AG04450 (cell line): ENCODE results near the gene NCR3LG1. TPM values are rescaled to one million over a fixed set of nuclear protein-coding genes. Genes with fewer than 3 reads are reported as not detected.

ENCODE experiments used
- CTCF ChIA-PET: fragments of 300-600, 350-600 bp; formaldehyde crosslinking; extraction: SDS; loops from one replicate; lab custom pipeline; 2022; ENCODE audit warnings: antibody characterized with exemption, inconsistent platforms; lab: Charles Lee
- POLR2A ChIA-PET: fragments of 350-600 bp; formaldehyde crosslinking; extraction: SDS; loops from one replicate; lab custom pipeline; 2021; ENCODE audit warnings: antibody characterized with exemption, inconsistent platforms; lab: Yijun Ruan, JAX
- DNase-seq: peaks from one replicate; pipeline ENCODE4 v3.0.0-alpha.2; 2011; ENCODE audit warnings: low read depth, low spot score
- H3K27ac ChIP-seq: one replicate; pipeline ENCODE4 v1.5.1; 2012; ENCODE audit warnings: low read depth, low read length, control low read depth
- H3K27me3 ChIP-seq: one replicate; pipeline ENCODE4 v1.6.0; 2012; ENCODE audit warnings: low read length; ENCODE audit not compliant: control insufficient read depth, insufficient read depth
- H3K4me3 ChIP-seq: 2 replicates; pipeline ENCODE4 v1.5.1; 2011; ENCODE audit warnings: mild to moderate bottlenecking, low read depth, low read length, control low read depth
- H3K9me3 ChIP-seq: 2 replicates; pipeline ENCODE4 v1.5.1; 2012; ENCODE audit warnings: low read length; ENCODE audit not compliant: control insufficient read depth, insufficient read depth
- CTCF ChIP-seq: IDR thresholded peaks from 2 replicates; pipeline ENCODE4 v1.5.1; 2011; ENCODE audit warnings: low read depth, low read length, control low read depth, inconsistent platforms
- polyA plus RNA-seq: library from polyadenylated mRNA; depleted of rRNA; stranded (reverse); fragments of >200 nt; gene quantifications from 2 replicates; pipeline ENCODE4 v1.2.3, GENCODE V29; 2011

NCR3LG1 gene
- polyA plus RNA-seq, 1 experiment: 3.3 TPM

DNA sequence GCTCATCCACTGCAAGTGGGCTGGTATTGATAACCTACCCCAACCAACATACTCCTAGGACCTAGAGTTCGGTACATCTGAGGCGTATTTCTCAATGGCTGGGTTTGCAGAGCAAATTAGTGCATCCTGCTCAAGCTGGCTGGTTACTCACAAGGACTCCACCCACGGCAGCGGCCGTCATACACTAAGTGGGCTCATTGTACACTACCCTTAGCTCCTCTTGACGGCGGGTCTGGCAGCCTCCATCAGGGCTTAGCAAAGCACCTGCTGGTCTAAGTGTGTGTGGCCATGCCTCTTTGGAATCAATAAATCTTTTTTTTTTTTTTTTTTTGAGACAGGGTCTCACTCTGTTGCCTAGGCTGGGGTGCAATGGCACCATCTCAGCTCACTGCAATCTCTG, 57.0 kb downstream of the NCR3LG1 start:
- Histone ChIP-seq H3K4me3 (no peak overlapping the region), H3K9me3 (no peaks in the 10 kb centered on the region; the same call in 1 of the 2 replicates), H3K27ac (no peak overlapping the region), H3K27me3 (no peaks in the 10 kb centered on the region)
- POLR2A ChIA-PET: no interaction called here
- CTCF ChIA-PET: no interaction called here
- TF ChIP-seq CTCF: no peak
- DNase-seq: no peak

GRCh38 chr11:17410606-17411379, 59.2 kb downstream of the NCR3LG1 start:
- POLR2A ChIA-PET: no interaction called here

DNA sequence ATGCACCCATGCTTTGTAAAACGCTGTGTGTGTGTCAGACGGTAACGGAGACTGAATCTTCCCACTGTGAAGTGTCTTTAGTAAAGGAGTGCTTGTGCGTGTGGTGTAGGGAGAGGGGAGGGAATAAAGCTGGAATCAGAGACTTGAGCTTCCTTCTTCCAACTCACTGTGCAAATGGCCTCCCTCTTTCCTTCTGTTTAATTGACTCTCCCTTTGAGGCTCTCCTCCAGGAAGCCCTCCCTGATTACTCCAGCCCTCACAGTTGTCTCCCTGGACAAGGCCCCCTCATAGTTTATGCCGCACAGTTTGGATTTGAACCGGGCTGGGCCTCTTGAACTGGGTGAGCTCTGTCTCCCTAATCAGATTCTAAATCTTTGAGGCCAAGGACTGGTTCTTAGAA, 59.8 kb downstream of the NCR3LG1 start:
- no peak for TF ChIP-seq CTCF
- no peak overlapping the region for H3K27ac ChIP-seq
- CTCF ChIA-PET: no interaction called here
- no peak overlapping the region for H3K4me3 ChIP-seq
- H3K9me3 ChIP-seq: no peaks in the 10 kb centered on the region; the same call in 1 of the 2 replicates
- POLR2A ChIA-PET: no interaction called here
- DNase-seq: no peak
- peaks cover 5% of the 10 kb centered on the region for H3K27me3 ChIP-seq

More at GRCh38 chr11:17410606-17411379, 59.2 kb downstream of the NCR3LG1 start:
- Histone ChIP-seq H3K4me3 (no peak overlapping the region), H3K27ac (no peak overlapping the region), H3K9me3 (no peaks in the 10 kb centered on the region; the same call in 1 of the 2 replicates), H3K27me3 (peaks cover 5% of the 10 kb centered on the region)
- DNase-seq: no peak
- TF ChIP-seq CTCF: no peak
- CTCF ChIA-PET: no interaction called here

DNA sequence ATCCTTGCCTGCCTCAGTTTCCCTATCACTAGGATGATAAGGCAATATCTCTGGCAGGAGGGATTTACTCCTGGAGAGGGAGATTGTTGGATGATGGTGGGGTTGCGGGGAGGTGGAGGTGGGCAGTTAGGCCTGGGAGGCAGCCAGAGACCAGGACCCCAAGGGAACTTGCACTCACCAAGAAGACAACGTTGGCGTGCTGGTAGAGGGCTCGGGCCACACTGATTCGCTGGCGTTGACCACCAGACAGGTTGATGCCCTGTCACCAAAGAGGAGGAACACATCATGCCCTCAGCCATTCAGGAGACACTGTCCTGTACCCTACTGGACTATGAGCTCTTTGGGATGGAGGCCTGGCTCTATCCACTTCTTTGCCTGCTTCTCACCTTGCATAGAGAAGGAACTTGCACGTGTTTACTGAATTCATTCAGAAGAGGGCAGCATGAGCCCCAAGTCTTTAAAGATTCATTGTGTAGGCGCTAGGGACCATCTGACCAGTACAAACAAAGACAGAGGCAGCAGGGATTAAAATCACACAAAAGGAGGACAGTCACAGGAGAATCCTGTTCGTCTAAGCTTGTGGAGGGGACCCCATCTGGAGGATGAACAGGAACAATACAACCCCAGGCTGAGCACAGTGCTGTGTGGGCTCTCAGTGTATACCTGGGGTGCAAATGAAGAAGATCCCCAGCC, 61.0 kb downstream of the NCR3LG1 start:
- Histone ChIP-seq H3K27ac (no peak overlapping the region), H3K9me3 (no peaks in the 10 kb centered on the region), H3K27me3 (peaks cover 5% of the 10 kb centered on the region), H3K4me3 (no peak overlapping the region)
- CTCF ChIA-PET: no interaction called here
- no peak for TF ChIP-seq CTCF
- no peak for DNase-seq
- POLR2A ChIA-PET: no interaction called here
